OCI-LY7 (cell line): ENCODE measurements around the gene AUTS2. TPM values are rescaled to one million over a fixed set of nuclear protein-coding genes. Genes with fewer than 3 reads are reported as not detected.
A peak's percentile ranks its signal among the peaks of the same experiment; 100 is the strongest.

Source experiments
- BruUV-seq: library from RNA; stranded (reverse); fragments of 400-500 nt; replicated peaks from 2 replicates; lab custom pipeline; 2021; lab: Mats Ljungman, UMichigan
- CTCF ChIA-PET: fragments of 300-600 bp; sonication (Branson Sonifier 250); formaldehyde crosslinking; loops from one replicate; lab custom pipeline; 2022; ENCODE audit warnings: antibody characterized with exemption; ENCODE audit not compliant: unreplicated experiment; lab: Charles Lee
- POLR2A ChIA-PET: fragments of 300-600 bp; sonication (Branson Sonifier 250); formaldehyde crosslinking; loops from one replicate; lab custom pipeline; 2022; ENCODE audit warnings: antibody characterized with exemption; lab: Charles Lee
- DNase-seq: peaks from one replicate; pipeline ENCODE4 v3.0.0-alpha.2; 2015; ENCODE audit warnings: low spot score
- H2AFZ ChIP-seq: fragments of 200-600 bp; sonication (generic), shearing (Covaris generic); 2 replicates; pipeline ENCODE4 v1.6.1; 2014; ENCODE audit warnings: mild to moderate bottlenecking, antibody characterized with exemption, low read length, moderate library complexity
- H3K27ac ChIP-seq: fragments of 200-600 bp; sonication (generic); 2 replicates; pipeline ENCODE4 v1.5.1; 2014; ENCODE audit warnings: mixed run types, low read depth, mild to moderate bottlenecking, moderate library complexity, low read length, inconsistent platforms; ENCODE audit not compliant: poor library complexity, severe bottlenecking
- H3K36me3 ChIP-seq: fragments of 200-600 bp; sonication (generic); 2 replicates; pipeline ENCODE4 v1.6.1; 2014; ENCODE audit warnings: mild to moderate bottlenecking, antibody characterized with exemption, low read length, moderate library complexity, mixed read lengths; ENCODE audit not compliant: insufficient read depth
- H3K4me1 ChIP-seq: fragments of 200-600 bp; sonication (generic); 2 replicates; pipeline ENCODE4 v1.5.1; 2014; ENCODE audit warnings: mild to moderate bottlenecking, low read length; ENCODE audit not compliant: insufficient read depth, poor library complexity, severe bottlenecking
- H3K4me2 ChIP-seq: fragments of 200-600 bp; sonication (generic); 2 replicates; pipeline ENCODE4 v1.6.1; 2014; ENCODE audit warnings: mild to moderate bottlenecking, low read length
- H3K4me3 ChIP-seq: fragments of 200-600 bp; sonication (generic); 2 replicates; pipeline ENCODE4 v1.5.1; 2014; ENCODE audit warnings: mild to moderate bottlenecking, low read depth, low read length; ENCODE audit not compliant: poor library complexity, severe bottlenecking
- H3K79me2 ChIP-seq: fragments of 200-600 bp; sonication (generic); 2 replicates; pipeline ENCODE4 v1.6.1; 2016; ENCODE audit warnings: low read depth, mild to moderate bottlenecking, low read length, moderate library complexity, mixed read lengths; ENCODE audit not compliant: insufficient read depth
- H3K9me2 ChIP-seq: fragments of 200-600 bp; sonication (generic); 2 replicates; pipeline ENCODE4 v1.6.1; 2016; ENCODE audit warnings: mild to moderate bottlenecking, low read length, mixed read lengths; ENCODE audit not compliant: insufficient read depth
- H3K9me3 ChIP-seq: fragments of 200-600 bp; sonication (generic); 2 replicates; pipeline ENCODE4 v1.6.1; 2014; ENCODE audit warnings: mild to moderate bottlenecking, mixed run types, low read length, mixed read lengths
- H4K20me1 ChIP-seq: fragments of 200-600 bp; sonication (generic); 2 replicates; pipeline ENCODE4 v1.6.1; 2014; ENCODE audit warnings: mild to moderate bottlenecking, antibody characterized with exemption, low read length, moderate library complexity, mixed read lengths; ENCODE audit not compliant: insufficient read depth
- CTCF ChIP-seq: fragments of 200-600 bp; sonication (generic); conservative IDR thresholded peaks from 2 replicates; pipeline ENCODE4 v1.5.1; 2014; ENCODE audit warnings: mild to moderate bottlenecking, antibody characterized with exemption, low read length, moderate library complexity, mixed read lengths
- EZH2phosphoT487 ChIP-seq: fragments of 200-600 bp; sonication (generic); IDR thresholded peaks from 2 replicates; pipeline ENCODE4 v1.6.1; 2018; ENCODE audit warnings: low read depth, borderline replicate concordance, mild to moderate bottlenecking, mixed run types, antibody characterized with exemption, low read length, moderate library complexity, mixed read lengths
- intact Hi-C: fragments of 100-400 bp; cut with micrococcal nuclease; formaldehyde crosslinking; loops from one replicate; pipeline ENCODE4 v1.10.0; 2022; ENCODE audit not compliant: unreplicated experiment
- total RNA-seq, 2 experiments: library from RNA; depleted of rRNA in 1 of 2; stranded (reverse); fragments of >200 nt in 1 of 2; shearing (Covaris generic) in 1 of 2; gene quantifications; 2 replicates each; pipeline ENCODE4 v1.2.3, GENCODE V29; 2014 to 2022

Gene AUTS2
- total RNA-seq, 2 experiments from 2014 or later, result 37.9 to 78.5 TPM

- no peaks in the 10 kb centered on the region for H3K9me3 ChIP-seq
- H3K4me3 ChIP-seq, result no peak overlapping the region
- TF ChIP-seq EZH2phosphoT487 (no peak), CTCF (no peak)
- H3K4me2 ChIP-seq, result no peak overlapping the region
- H4K20me1 ChIP-seq, result no peaks in the 10 kb centered on the region
- H3K36me3 ChIP-seq, result no peaks in the 10 kb centered on the region
- H3K27ac ChIP-seq, result no peak overlapping the region
- ChIA-PET POLR2A (no interaction called here), CTCF (no interaction called here)
- no peaks in the 10 kb centered on the region for H3K79me2 ChIP-seq
- no peaks in the 10 kb centered on the region for H3K9me2 ChIP-seq
- no peak overlapping the region for H2AFZ ChIP-seq
- no peak for DNase-seq
- no peaks in the 10 kb centered on the region for H3K4me1 ChIP-seq
- BruUV-seq, result no TSS peak
- intact Hi-C loops, result no loop called here
These were observed 985.9 kb downstream of the AUTS2 start for GRCh38 chr7:70583965-70584883.

GRCh38 chr7:70585071-70585470 lies 986.8 kb downstream of the AUTS2 start:
- POLR2A ChIA-PET, result no interaction called here
- Histone ChIP-seq H3K4me3 (no peak overlapping the region), H3K79me2 (no peaks in the 10 kb centered on the region), H3K9me2 (no peaks in the 10 kb centered on the region), H4K20me1 (no peaks in the 10 kb centered on the region), H3K4me2 (no peak overlapping the region), H3K9me3 (no peaks in the 10 kb centered on the region), H3K4me1 (no peaks in the 10 kb centered on the region), H3K27ac (no peak overlapping the region), H2AFZ (no peak overlapping the region), H3K36me3 (no peaks in the 10 kb centered on the region)
- DNase-seq, result no peak
- BruUV-seq, result no TSS peak
- intact Hi-C loops, result no loop called here
- TF ChIP-seq EZH2phosphoT487, result no peak
- peak; percentile 47; the same call in 1 of the 2 replicates for TF ChIP-seq CTCF
- CTCF ChIA-PET, result no interaction called here

GRCh38 chr7:70586822-70587221 lies 988.5 kb downstream of the AUTS2 start:
- no peaks in the 10 kb centered on the region for H3K9me2 ChIP-seq
- H3K4me1 ChIP-seq, result no peaks in the 10 kb centered on the region
- DNase-seq, result no peak
- H3K9me3 ChIP-seq, result no peaks in the 10 kb centered on the region
- BruUV-seq, result no TSS peak
- no peaks in the 10 kb centered on the region for H3K79me2 ChIP-seq
- H3K4me3 ChIP-seq, result no peak overlapping the region
- no peak for TF ChIP-seq EZH2phosphoT487
- no peak for TF ChIP-seq CTCF
- POLR2A ChIA-PET, result no interaction called here
- H2AFZ ChIP-seq, result no peak overlapping the region
- H4K20me1 ChIP-seq, result no peaks in the 10 kb centered on the region
- H3K4me2 ChIP-seq, result no peak overlapping the region
- intact Hi-C loops, result no loop called here
- no peak overlapping the region for H3K27ac ChIP-seq
- CTCF ChIA-PET, result no interaction called here
- no peaks in the 10 kb centered on the region for H3K36me3 ChIP-seq
